Measurements from ENCODE around the gene ZSWIM7. TPM values are rescaled to one million over a fixed set of nuclear protein-coding genes. Genes with fewer than 3 reads are reported as not detected.

Gene ZSWIM7
- total RNA-seq, 2 donors from 2014 or later, result 45.5 to 58.8 TPM

- no peaks in the 10 kb centered on the region for H3K9me3 Mint-ChIP-seq
- Histone ChIP-seq H3K36me3 (ENCODE audit: control insufficient read depth, insufficient read depth, low read length) (peaks cover 92% of the 10 kb centered on the region), H3K27ac (ENCODE audit: low read depth, low read length) (peak overlapping the region; percentile 62), H3K27me3 (ENCODE audit: control insufficient read depth, insufficient read depth, low read length, poor library complexity, severe bottlenecking) (no peaks in the 10 kb centered on the region), H3K9me3 (ENCODE audit: control insufficient read depth, low read length) (peaks cover 17% of the 10 kb centered on the region), H3K4me3 (ENCODE audit: low read length) (no peak overlapping the region), H3K4me1 (ENCODE audit: control insufficient read depth, insufficient read depth, low read length) (no peaks in the 10 kb centered on the region), H3K9ac (ENCODE audit: extremely low read depth, low read length, poor library complexity, severe bottlenecking) (no peak overlapping the region)
- H3K36me3 Mint-ChIP-seq (ENCODE audit: low read depth), result peaks cover 85% of the 10 kb centered on the region
- peaks cover 16% of the 10 kb centered on the region for H3K4me1 Mint-ChIP-seq
- TF ChIP-seq CTCF (conservative IDR thresholded peaks at IDR 0.05), result no peak
- H3K27ac Mint-ChIP-seq, result peak overlapping the region; percentile 8
- H3K4me3 Mint-ChIP-seq, result no peak overlapping the region
- H3K27me3 Mint-ChIP-seq (ENCODE audit: insufficient read depth), result no peaks in the 10 kb centered on the region
- no peak for DNase-seq
Observed at GRCh38 chr17:16037636-16038035, 38.1 kb upstream of the ZSWIM7 start.

GRCh38 chr17:16036261-16036660, 36.8 kb upstream of the ZSWIM7 start:
- Histone ChIP-seq H3K9me3 (ENCODE audit: control insufficient read depth, low read length) (peaks cover 17% of the 10 kb centered on the region), H3K9ac (ENCODE audit: extremely low read depth, low read length, poor library complexity, severe bottlenecking) (no peak overlapping the region), H3K4me1 (ENCODE audit: control insufficient read depth, insufficient read depth, low read length) (no peaks in the 10 kb centered on the region), H3K36me3 (ENCODE audit: control insufficient read depth, insufficient read depth, low read length) (peaks cover 97% of the 10 kb centered on the region), H3K27me3 (ENCODE audit: control insufficient read depth, insufficient read depth, low read length, poor library complexity, severe bottlenecking) (no peaks in the 10 kb centered on the region), H3K27ac (ENCODE audit: low read depth, low read length) (no peak overlapping the region), H3K4me3 (ENCODE audit: low read length) (no peak overlapping the region)
- Mint-ChIP-seq H3K27ac (no peak overlapping the region), H3K9me3 (no peaks in the 10 kb centered on the region), H3K36me3 (ENCODE audit: low read depth) (peaks cover 89% of the 10 kb centered on the region), H3K4me1 (peaks cover 16% of the 10 kb centered on the region), H3K4me3 (no peak overlapping the region), H3K27me3 (ENCODE audit: insufficient read depth) (no peaks in the 10 kb centered on the region)
- no peak for DNase-seq
- WGBS, 2 experiments (ENCODE audit: insufficient coverage in 1 of 2, insufficient read length in 1 of 2), result 94 to 100% methylated on average over 2 of the region's 2 CpGs
- no peak for TF ChIP-seq CTCF (conservative IDR thresholded peaks at IDR 0.05)

- no peak for TF ChIP-seq CTCF (conservative IDR thresholded peaks at IDR 0.05)
- DNase-seq, result no peak
- Mint-ChIP-seq H3K27me3 (ENCODE audit: insufficient read depth) (no peaks in the 10 kb centered on the region), H3K36me3 (ENCODE audit: low read depth) (peaks cover 85% of the 10 kb centered on the region), H3K4me3 (no peak overlapping the region), H3K27ac (no peak overlapping the region), H3K9me3 (no peaks in the 10 kb centered on the region), H3K4me1 (peaks cover 17% of the 10 kb centered on the region)
- Histone ChIP-seq H3K4me3 (ENCODE audit: low read length) (no peak overlapping the region), H3K9ac (ENCODE audit: extremely low read depth, low read length, poor library complexity, severe bottlenecking) (no peak overlapping the region), H3K27me3 (ENCODE audit: control insufficient read depth, insufficient read depth, low read length, poor library complexity, severe bottlenecking) (no peaks in the 10 kb centered on the region), H3K9me3 (ENCODE audit: control insufficient read depth, low read length) (peaks cover 17% of the 10 kb centered on the region), H3K36me3 (ENCODE audit: control insufficient read depth, insufficient read depth, low read length) (peaks cover 97% of the 10 kb centered on the region), H3K27ac (ENCODE audit: low read depth, low read length) (no peak overlapping the region), H3K4me1 (ENCODE audit: control insufficient read depth, insufficient read depth, low read length) (no peaks in the 10 kb centered on the region)
- 81 to 98% methylated on average over 2 to 7 of the region's 7 CpGs for WGBS, 2 experiments (ENCODE audit: insufficient coverage in 1 of 2, insufficient read length in 1 of 2)
Observed at GRCh38 chr17:16033729-16034349, 34.3 kb upstream of the ZSWIM7 start.

All from endodermal cell (in vitro differentiated cells).